Neural progenitor cell (in vitro differentiated cells): Measurements from ENCODE around the gene UBE2A. TPM values are rescaled to one million over a fixed set of nuclear protein-coding genes. Genes with fewer than 3 reads are reported as not detected.
A peak's percentile ranks its signal among the peaks of the same experiment; 100 is the strongest.

ENCODE experiments used
- DNase-seq: peaks from one replicate; pipeline ENCODE4 v3.0.0-alpha.2; 2016; ENCODE audit warnings: low spot score
- H2AFZ ChIP-seq: fragments of 200-600 bp; sonication (generic); replicated peaks from 2 replicates; pipeline ENCODE4 v1.6.1; 2016; ENCODE audit warnings: antibody characterized with exemption
- H3F3A ChIP-seq: fragments of 200-600 bp; sonication (generic); 2 replicates; pipeline ENCODE4 v1.6.1; 2016; ENCODE audit warnings: antibody characterized with exemption, low read depth
- H3K27ac ChIP-seq: fragments of 200-600 bp; sonication (generic); 2 replicates; pipeline ENCODE4 v1.5.1; 2016; ENCODE audit warnings: mild to moderate bottlenecking
- H3K27me3 ChIP-seq: fragments of 200-600 bp; sonication (generic); 2 replicates; pipeline ENCODE4 v1.6.1; 2016; ENCODE audit warnings: mild to moderate bottlenecking, moderate library complexity
- H3K36me3 ChIP-seq: fragments of 200-600 bp; sonication (generic); 2 replicates; pipeline ENCODE4 v1.5.1; 2016
- H3K4me1 ChIP-seq: fragments of 200-600 bp; sonication (generic); 2 replicates; pipeline ENCODE4 v1.6.1; 2016; ENCODE audit warnings: mixed run types
- H3K4me2 ChIP-seq: fragments of 200-600 bp; sonication (generic); 2 replicates; pipeline ENCODE4 v1.6.1; 2016
- H3K4me3 ChIP-seq: fragments of 200-600 bp; sonication (generic); 2 replicates; pipeline ENCODE4 v1.5.1; 2016
- H3K79me2 ChIP-seq: fragments of 200-600 bp; sonication (generic); 2 replicates; pipeline ENCODE4 v1.6.1; 2016; ENCODE audit warnings: low read depth
- H3K9ac ChIP-seq: fragments of 200-600 bp; sonication (generic); 2 replicates; pipeline ENCODE4 v1.6.1; 2016
- H3K9me3 ChIP-seq: fragments of 200-600 bp; sonication (generic); 2 replicates; pipeline ENCODE4 v1.5.1; 2016; ENCODE audit warnings: low read depth
- H4K20me1 ChIP-seq: fragments of 200-600 bp; sonication (generic); 2 replicates; pipeline ENCODE4 v1.6.1; 2016; ENCODE audit warnings: low read depth
- H3K27ac Mint-ChIP-seq: 3 replicates; pipeline ENCODE4 v1.8.0; 2021; ENCODE audit warnings: mixed read lengths
- H3K27me3 Mint-ChIP-seq: 2 replicates; pipeline ENCODE4 v1.8.0; 2022; ENCODE audit warnings: low read depth, mild to moderate bottlenecking, inconsistent platforms, moderate library complexity, mixed read lengths; ENCODE audit not compliant: insufficient read depth
- H3K36me3 Mint-ChIP-seq: 3 replicates; pipeline ENCODE4 v1.8.0; 2021; ENCODE audit warnings: mixed read lengths
- H3K4me1 Mint-ChIP-seq: 3 replicates; pipeline ENCODE4 v1.8.0; 2021; ENCODE audit warnings: mixed read lengths
- H3K4me3 Mint-ChIP-seq: 3 replicates; pipeline ENCODE4 v1.8.0; 2021; ENCODE audit warnings: mild to moderate bottlenecking, moderate library complexity, mixed read lengths
- H3K9me3 Mint-ChIP-seq: 3 replicates; pipeline ENCODE4 v1.8.0; 2020; ENCODE audit warnings: mixed read lengths
- EZH2 ChIP-seq: fragments of 200-600 bp; sonication (generic); IDR thresholded peaks from 2 replicates; pipeline ENCODE4 v1.6.1; 2017; ENCODE audit warnings: antibody characterized with exemption, mild to moderate bottlenecking, moderate library complexity
- EZH2phosphoT487 ChIP-seq: fragments of 200-600 bp; sonication (generic); IDR thresholded peaks from 2 replicates; pipeline ENCODE4 v1.6.1; 2017; ENCODE audit warnings: antibody characterized with exemption
- total RNA-seq: library from RNA; depleted of rRNA; stranded (reverse); fragments of >200 nt; gene quantifications from 2 replicates; pipeline ENCODE4 v1.2.3, GENCODE V29; 2015; ENCODE audit warnings: low replicate concordance
- TF ChIP-seq, protein P1 (sequence below): fragments of 200-600 bp; sonication (generic); IDR thresholded peaks from 2 replicates; pipeline ENCODE4 v1.5.1; 2017; ENCODE audit warnings: antibody characterized with exemption, mild to moderate bottlenecking

The UBE2A gene
- 54.2 and 90.2 TPM in 2 replicates for total RNA-seq

DNA sequence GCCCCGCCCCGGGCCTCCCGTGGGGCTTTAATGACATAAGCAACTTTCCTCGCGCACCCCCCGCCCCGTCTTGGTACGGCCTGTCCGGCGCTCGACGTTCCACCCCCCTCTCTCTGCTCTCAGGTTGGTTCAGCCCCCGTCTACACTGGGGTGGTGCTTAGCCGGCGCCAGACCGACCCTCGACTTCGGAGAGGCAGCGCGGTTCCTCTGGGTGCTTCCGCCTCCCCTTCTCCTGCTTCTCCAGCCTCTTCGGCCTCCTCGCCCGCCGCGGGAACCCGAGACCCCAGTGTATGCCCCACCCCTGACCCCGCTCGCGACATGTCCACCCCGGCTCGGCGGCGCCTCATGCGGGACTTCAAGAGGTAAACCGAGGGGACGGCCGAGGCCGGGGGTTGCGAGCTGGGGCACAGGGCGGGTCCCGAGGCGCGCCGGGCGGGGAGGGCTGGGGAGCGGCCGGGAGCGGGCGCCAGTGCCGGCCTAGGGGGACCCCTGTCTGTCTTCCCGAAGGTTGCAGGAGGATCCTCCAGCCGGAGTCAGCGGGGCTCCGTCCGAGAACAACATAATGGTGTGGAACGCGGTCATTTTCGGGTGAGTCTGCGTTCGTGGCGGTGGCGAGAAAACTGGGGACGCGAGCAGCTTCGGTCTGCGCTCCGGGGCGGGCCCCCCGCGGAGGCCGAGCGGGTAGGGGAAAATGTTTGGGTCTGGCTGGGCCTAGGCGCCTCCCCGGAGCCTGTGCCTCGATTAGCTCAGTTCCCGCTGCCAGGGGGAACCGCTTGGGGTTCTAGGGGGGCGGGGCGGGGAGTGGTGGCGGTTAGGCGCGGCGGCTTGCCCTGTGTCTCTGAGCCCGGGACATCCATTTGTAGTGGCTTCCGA lies at the start of gene UBE2A:
UBE2A (plus strand) TSS at position 170 of the 873 bp plus-strand sequence; CDS start at position 319, 149 bp downstream.
- peak; percentile 94 for DNase-seq
- Mint-ChIP-seq H3K27me3 (peaks cover 7% of the 10 kb centered on the region), H3K4me1 (peaks cover 5% of the 10 kb centered on the region), H3K9me3 (peaks cover 10% of the 10 kb centered on the region), H3K4me3 (peak within 1 kb of the TSS; percentile 90), H3K27ac (peak within 1 kb of the TSS; percentile 58), H3K36me3 (peaks cover 2% of the 10 kb centered on the region)
- TF ChIP-seq EZH2phosphoT487: no peak
- TF ChIP-seq, protein P1, sequence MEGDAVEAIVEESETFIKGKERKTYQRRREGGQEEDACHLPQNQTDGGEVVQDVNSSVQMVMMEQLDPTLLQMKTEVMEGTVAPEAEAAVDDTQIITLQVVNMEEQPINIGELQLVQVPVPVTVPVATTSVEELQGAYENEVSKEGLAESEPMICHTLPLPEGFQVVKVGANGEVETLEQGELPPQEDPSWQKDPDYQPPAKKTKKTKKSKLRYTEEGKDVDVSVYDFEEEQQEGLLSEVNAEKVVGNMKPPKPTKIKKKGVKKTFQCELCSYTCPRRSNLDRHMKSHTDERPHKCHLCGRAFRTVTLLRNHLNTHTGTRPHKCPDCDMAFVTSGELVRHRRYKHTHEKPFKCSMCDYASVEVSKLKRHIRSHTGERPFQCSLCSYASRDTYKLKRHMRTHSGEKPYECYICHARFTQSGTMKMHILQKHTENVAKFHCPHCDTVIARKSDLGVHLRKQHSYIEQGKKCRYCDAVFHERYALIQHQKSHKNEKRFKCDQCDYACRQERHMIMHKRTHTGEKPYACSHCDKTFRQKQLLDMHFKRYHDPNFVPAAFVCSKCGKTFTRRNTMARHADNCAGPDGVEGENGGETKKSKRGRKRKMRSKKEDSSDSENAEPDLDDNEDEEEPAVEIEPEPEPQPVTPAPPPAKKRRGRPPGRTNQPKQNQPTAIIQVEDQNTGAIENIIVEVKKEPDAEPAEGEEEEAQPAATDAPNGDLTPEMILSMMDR: peak; percentile 35
- TF ChIP-seq EZH2: no peak
- H3K4me1 ChIP-seq: no peaks in the 10 kb centered on the region
- peak within 1 kb of the TSS; percentile 58 for H3K27ac ChIP-seq
- H3K27me3 ChIP-seq: no peaks in the 10 kb centered on the region
- peak within 1 kb of the TSS; percentile 72 for H3K4me3 ChIP-seq
- H3K9ac ChIP-seq: peak within 1 kb of the TSS; percentile 69
- no peaks in the 10 kb centered on the region for H4K20me1 ChIP-seq
- H3K79me2 ChIP-seq: peaks cover 21% of the 10 kb centered on the region
- peak within 1 kb of the TSS; percentile 82 for H2AFZ ChIP-seq
- no peaks in the 10 kb centered on the region for H3K9me3 ChIP-seq
- peaks cover 8% of the 10 kb centered on the region for H3K36me3 ChIP-seq
- no peaks in the 10 kb centered on the region for H3F3A ChIP-seq
- H3K4me2 ChIP-seq: peak within 1 kb of the TSS; percentile 75

DNA sequence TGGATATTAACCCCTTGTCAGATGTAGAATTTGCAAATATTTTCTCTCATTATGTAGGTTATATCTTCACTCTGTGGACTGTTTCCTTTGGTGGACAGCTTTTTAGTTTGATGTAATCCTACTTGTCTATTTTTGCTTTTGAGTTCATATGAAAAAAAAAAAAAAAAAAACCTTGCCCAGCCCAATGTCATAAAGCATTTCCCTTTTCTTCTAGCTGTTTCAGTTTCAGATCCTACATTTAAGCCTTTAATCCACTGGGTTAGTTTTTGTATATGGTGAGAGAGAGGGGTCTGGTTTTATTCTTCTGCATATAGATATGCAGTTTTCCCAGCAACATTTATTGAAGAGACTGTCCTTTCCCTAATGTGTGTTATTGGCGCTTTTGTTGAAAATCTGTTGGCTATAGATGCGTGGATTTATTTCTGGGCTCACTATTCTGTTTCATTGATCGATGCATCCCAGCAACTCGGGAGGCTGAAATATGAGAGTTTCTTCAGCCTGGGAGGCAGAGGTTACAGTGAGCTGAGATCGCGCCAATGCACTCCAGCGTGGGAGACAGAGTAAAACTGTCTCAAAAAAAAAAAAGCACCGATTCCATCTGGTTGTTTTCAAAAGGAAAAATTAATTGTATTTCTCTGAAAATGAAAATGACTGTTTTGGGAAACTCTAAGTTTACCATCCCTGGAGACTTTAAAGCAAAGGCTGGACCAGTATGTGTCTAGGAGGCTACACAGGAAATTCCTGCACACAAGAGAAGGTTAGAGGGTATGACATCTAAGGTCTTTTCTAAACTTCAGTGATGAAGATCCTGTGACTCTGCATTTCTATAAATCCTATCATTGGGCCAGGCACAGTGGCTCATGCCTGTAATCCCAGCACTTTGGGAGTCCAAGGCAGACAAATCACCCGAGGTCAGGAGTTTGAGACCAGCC lies 44.8 kb upstream of the UBE2A start:
- H3K4me1 ChIP-seq: no peaks in the 10 kb centered on the region
- H3K9me3 Mint-ChIP-seq: peaks cover 11% of the 10 kb centered on the region
- no peak overlapping the region for H3K4me2 ChIP-seq
- no peaks in the 10 kb centered on the region for H3F3A ChIP-seq
- no peaks in the 10 kb centered on the region for H3K9me3 ChIP-seq
- no peak overlapping the region for H3K27ac ChIP-seq
- H4K20me1 ChIP-seq: no peaks in the 10 kb centered on the region
- DNase-seq: no peak
- H2AFZ ChIP-seq: no peak overlapping the region
- no peak overlapping the region for H3K9ac ChIP-seq
- H3K36me3 ChIP-seq: no peaks in the 10 kb centered on the region
- H3K27ac Mint-ChIP-seq: no peak overlapping the region
- H3K4me1 Mint-ChIP-seq: no peaks in the 10 kb centered on the region
- no peaks in the 10 kb centered on the region for H3K36me3 Mint-ChIP-seq
- TF ChIP-seq EZH2: no peak
- TF ChIP-seq EZH2phosphoT487: no peak
- TF ChIP-seq, protein P1: no peak
- H3K4me3 Mint-ChIP-seq: no peak overlapping the region
- H3K27me3 Mint-ChIP-seq: peaks cover 5% of the 10 kb centered on the region
- no peaks in the 10 kb centered on the region for H3K79me2 ChIP-seq
- no peak overlapping the region for H3K4me3 ChIP-seq
- H3K27me3 ChIP-seq: no peaks in the 10 kb centered on the region

DNA sequence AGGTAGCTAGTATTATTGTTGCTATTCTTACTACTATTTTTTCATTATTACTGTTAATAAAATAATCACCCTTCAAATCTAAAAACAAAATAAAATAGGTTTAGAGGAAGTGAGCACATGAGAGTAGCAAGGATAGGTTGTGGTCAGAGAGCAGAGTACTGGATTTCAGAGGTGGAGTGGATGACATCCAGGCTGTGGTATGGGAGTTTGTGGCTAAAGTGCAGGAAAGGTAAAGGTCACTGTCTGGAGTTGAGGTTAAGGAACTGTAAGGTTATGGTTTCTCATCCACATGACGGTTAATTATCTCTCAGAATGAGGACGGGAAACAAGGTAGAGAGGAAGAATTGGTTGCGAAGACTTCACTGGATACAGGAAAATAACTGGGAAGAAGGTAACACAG lies 36.9 kb upstream of the UBE2A start:
- no peak overlapping the region for H3K27ac ChIP-seq
- no peak overlapping the region for H3K9ac ChIP-seq
- Mint-ChIP-seq H3K27ac (no peak overlapping the region), H3K4me1 (no peaks in the 10 kb centered on the region), H3K36me3 (peaks cover 6% of the 10 kb centered on the region), H3K9me3 (peaks cover 6% of the 10 kb centered on the region), H3K4me3 (no peak overlapping the region), H3K27me3 (peaks cover 3% of the 10 kb centered on the region)
- H3K27me3 ChIP-seq: no peaks in the 10 kb centered on the region
- H3K36me3 ChIP-seq: no peaks in the 10 kb centered on the region
- H4K20me1 ChIP-seq: no peaks in the 10 kb centered on the region
- H3K9me3 ChIP-seq: no peaks in the 10 kb centered on the region
- no peaks in the 10 kb centered on the region for H3F3A ChIP-seq
- no peak for DNase-seq
- no peak overlapping the region for H3K4me2 ChIP-seq
- no peaks in the 10 kb centered on the region for H3K4me1 ChIP-seq
- no peak overlapping the region for H2AFZ ChIP-seq
- no peaks in the 10 kb centered on the region for H3K79me2 ChIP-seq
- H3K4me3 ChIP-seq: no peak overlapping the region
- TF ChIP-seq EZH2: no peak
- TF ChIP-seq, protein P1: no peak
- TF ChIP-seq EZH2phosphoT487: no peak
